Fibroblast of skin of left biceps (primary cell): Measurements from ENCODE around the gene SYP.
A peak's percentile ranks its signal among the peaks of the same experiment; 100 is the strongest.
"Not testable (repeated sequence)": the region's sequence is repeated elsewhere in the genome, so short reads cannot be mapped to it uniquely, and the experiment has no call there.

ENCODE experiments used
- DNase-seq, 2 experiments: peaks; one replicate each; pipeline ENCODE4 v3.0.0-alpha.2; 2013; ENCODE audit warnings: low read depth in 2 of 2

Gene SYP

DNA sequence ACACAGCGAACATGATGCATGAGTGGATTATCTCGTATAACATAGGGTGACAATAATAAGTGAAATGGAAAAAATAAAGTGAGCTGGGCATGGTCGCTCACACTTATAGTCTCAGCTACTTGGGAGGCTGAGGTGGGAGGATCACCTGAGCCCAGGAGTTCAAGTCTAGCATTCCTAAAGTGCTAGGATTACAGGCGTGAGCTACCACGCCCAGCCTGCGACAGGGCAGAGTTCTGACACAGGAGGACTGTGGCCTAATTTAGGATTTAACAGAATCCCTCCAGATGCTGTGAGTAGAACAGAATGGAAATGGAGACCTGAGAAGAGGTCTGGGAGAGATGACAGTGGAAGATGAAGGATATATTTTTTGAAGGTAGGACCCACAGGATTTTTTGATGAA lies 10.4 kb downstream of the SYP start:
- no peak for DNase-seq

DNA sequence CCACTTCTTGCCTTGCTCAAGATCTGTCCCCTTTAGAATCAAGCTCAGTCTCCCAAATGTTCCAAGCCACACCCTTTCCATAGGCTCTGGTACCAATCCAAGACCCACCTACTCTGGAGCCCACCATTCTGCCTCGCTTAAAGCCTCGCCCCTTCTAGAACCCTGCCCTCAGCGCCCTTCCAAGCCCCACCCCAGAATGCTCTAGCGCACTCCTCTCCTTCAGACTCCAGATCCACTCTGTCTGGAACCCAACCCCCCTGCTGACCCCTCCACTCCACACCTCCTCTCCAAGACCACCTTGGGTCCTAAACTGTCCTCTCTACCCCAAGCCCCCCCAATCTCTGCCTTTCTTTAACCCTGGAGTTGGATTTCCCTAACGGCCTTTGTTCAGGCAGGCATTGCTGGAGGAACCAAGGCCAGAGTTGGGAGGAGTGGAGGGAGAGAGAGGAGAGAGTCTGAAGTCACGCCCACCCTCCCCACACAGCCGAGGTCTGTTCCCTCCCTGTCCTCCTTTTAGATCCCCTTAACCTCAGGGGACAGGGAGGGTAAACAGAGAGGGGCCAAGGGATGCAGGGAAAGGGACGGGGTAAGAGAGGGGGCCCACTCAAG lies 11.4 kb downstream of the SYP start:
- DNase-seq, result no peak

DNA sequence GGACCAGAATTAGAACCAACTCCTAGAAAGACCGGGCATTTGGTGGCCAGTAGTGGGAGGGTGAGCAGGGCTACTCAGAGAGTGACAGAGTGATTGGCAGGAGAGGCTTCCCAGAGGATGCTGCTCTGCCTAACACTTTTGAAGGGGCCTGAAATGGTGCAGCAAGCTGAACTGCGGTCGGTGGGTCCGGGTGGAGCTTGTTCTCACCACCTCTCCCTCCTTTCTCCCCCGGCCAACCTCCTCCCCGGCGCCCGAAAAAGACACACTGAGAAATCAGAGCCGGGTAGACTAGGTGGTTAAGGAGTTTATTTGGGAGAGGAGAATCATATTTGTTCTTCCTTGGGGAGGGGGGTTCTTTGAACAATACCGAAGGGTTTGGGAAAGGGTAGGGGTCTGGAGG lies 12.5 kb downstream of the SYP start:
- DNase-seq, result no peak

DNA sequence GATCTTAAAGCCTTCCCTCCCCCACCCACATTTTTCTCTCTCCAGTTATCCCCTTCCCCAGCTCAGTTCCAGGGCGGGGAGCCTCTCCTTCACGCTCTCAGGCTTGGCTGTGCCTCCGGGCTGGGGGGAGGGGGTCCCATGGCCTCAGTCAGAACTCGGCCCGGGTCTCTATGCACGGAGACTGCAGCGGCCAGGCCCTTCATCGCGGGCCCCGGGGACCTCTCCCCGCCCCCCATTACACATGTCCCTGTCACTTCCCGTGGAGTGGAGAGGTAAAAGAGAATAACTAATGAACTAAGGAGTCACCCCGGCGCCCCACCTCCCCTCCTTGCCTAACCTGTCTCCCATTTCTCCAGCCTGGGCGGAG lies 13.0 kb downstream of the SYP start:
- DNase-seq, result no peak

DNA sequence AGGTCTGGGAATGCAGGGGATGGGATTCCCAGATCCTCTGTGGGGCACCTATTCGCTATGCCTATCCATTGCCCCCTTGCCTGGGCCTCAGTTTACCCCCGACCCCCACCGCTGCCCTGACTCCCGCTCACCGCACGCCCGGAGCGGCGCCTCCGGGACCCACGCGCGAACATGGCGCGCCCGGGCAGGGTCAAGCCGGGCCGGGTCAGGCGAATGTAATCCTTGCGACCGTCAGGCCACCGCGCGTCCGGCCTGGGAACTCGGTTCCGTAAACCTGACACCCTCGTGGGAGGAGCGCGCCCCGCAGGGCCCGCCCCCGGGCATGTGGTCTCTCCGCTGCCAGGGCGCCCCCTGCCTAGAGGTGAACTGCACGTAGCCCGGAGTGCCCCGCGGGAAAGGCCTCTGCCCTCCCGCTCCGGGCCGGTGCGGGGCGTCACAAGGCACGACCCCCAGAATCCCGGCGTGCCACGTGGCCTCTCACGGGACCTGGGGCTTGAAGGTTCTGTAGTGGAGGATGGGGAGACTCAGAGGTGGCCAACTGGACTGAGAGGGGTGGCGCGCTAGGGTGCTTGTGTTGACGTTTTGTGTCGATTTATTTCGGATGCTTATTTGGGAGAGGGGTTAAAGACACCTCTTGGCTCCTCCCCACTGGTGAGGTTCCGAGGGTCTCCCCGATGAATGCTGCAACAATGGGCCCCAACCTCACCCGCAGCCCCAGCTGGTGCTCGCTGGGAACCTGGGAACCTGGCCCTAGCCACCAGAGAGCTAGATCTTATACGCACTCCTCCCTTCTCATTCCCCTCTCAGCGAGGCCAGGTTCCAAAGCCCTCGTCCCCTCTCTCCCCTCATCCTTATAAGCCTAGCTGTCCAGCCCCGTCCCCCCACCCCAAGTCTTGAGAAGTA lies 13.6 kb downstream of the SYP start, which contains the start of gene PRICKLE3:
TSS of gene PRICKLE3 (minus strand) at position 249 of the 903 bp plus-strand sequence. CDS start at position 173, 76 bp downstream.
- no peak for DNase-seq

DNA sequence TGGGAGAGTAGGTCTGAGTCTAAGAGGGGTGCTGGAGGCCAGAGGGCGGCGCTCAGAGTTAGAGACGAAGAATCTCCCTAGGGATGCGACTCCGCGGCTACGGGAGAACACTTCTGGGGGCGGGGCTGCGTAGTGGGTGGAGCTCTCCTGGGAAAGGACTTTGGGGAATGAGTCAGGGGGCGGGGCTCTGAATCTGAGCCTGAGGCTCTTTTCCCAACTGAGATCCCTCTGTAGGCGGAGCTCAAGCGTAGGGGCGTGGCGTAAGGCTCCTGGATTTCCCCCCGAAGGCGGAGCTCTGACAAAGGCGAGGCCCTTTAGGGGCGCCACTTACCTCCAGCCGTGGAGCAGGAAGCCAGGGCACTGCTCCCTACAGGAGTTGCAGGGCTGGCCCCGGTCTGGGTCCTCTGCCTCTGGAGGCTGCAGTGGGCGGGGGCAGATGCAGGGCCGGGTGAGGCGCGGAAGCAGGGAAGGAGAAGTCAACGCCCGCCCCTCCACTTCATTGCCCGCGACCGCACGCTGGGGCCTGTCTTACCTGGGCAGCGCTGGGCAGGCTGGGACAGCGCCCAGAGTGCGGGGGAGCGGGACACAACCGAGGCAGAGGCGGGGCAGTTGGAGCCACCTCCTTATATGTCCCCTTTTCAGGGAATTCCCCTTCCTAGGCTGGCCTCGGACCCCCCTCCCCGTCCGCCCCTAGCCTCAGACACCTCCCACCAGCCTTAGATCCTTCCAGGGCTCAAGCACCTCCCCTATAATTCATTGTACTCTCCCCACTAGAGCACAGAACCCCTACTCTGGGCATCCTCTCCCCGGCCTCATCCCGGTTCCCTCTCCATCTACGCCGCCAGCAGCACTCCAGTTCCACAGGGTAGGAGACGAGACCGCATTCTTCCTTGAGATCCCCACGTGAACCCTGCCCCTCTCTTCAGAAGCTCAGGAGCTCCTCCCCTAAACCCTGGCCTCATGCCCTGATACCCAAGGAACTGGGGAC lies 15.4 kb downstream of the SYP start:
- peak in 1 of 2 experiments; percentile 59 for DNase-seq

DNA sequence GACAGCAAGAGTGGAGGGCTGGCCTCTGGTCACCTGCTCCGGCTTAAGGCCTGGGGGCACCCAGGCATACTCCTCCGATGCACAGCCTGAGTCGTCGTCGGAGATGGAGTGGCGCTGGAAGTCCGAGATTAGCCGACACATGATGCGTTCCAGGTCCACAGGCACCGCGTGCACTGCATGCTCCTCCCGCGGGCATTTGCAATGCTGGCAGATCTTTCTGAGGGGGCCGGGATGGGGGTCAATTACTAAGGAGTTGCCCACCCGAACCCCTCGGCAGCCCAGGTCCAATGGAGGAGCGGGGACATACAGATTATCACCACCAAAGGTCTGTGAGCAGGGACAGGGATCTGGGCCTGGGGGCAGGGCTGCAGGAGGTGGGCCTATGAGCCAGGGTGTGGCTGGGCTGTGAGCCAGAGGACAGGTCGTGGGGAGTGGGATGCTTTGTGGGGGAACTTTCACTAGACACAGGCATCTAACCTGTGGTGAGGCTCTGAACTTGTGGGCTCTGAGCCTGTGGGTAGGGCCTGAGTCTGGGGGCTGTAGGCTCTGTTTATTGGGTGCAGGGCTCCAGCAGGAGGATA lies 16.2 kb downstream of the SYP start:
- DNase-seq, result no peak

DNA sequence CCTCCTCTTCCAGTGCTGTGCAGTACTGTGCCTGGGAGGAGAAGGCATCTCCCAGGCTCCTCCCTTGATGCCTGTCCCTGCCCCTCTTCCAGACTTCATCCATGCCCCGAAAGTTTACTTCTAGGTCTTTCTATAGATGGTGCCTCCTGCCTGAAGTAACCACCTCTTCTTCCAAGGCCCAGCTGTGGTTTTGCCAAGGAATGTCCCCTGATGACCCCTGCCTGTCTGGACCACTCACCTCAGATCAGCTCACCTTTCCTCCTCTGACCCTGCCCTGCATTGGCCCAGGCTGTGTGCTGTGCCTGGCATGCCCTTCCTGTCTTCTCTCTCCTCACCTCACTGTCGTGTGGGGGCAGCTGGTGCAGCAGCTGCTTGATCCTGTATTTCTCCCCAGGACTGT lies 20.6 kb downstream of the SYP start:
- no peak for DNase-seq

DNA sequence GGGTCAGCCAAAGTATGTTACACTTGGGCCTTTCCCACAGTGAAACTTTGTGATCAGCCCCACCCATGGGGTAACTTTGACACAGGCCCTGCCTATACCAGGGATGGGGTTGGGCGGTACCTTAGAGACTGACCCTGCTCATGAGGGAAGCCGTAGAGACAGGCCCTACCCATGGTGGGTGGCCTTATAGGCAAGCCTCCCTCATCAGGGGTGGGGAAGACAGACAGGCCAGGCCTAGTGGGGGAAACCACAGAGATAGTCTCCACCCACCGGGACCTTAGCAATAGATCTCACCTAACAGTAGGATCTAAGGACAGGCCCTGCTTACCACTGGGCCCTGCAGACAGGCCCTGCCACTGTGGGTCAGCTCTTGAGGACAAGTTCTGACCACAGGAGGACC lies 21.5 kb downstream of the SYP start:
- DNase-seq, result no peak

DNA sequence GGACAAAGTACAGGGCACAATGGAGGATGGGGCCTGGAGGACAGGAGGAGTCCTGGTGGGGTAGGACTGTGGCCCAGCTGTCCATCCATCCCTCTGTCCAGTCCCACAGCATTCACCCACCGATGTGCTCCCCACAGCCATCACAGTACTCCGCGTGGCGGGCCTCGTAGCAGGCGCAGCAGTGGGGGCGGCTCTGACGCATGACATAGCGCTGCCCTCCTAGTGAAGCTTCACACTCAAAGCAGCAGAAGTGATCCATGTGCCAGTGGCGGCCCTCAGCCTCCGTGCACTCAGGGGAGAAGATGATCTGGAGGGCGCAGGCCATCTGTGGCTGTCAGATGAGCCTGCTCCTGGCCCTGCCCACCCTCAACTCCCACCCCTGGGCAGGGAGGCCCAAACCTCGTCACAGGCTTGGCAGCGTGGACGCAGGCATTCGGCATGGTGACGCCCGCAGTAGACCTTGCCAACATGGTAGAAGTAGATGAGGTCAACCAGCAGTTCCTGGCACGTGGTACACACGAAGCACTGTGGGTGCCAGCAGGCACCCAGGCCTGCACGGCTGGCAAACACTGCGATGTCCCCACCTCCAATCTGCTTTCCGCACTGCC lies 22.0 kb downstream of the SYP start:
- DNase-seq, result no peak

DNA sequence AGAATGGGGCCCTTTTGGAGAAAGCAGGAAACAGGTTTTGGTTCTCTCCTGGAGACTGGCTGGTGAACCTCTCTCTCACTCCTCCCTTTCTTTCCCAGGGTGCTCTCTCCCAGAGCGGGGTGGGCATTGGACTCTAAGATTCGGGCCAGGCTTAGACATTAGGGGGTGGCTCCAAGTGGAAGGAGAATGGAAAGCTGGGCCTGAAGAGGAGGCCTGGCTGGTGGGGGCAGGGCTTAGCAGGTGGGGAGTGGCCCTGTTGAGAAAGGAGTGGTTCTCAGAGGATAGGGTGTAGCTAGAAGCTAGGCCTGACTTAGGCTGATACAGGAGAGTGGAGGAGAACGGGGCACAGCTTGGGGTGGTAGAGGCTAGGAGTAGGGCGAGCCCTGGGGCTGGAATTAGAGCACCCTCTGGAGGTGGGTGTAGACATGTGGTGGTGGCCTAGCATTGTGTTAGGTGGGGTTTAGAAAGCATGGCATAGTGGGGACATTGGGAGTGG lies 22.6 kb downstream of the SYP start:
- no peak for DNase-seq

DNA sequence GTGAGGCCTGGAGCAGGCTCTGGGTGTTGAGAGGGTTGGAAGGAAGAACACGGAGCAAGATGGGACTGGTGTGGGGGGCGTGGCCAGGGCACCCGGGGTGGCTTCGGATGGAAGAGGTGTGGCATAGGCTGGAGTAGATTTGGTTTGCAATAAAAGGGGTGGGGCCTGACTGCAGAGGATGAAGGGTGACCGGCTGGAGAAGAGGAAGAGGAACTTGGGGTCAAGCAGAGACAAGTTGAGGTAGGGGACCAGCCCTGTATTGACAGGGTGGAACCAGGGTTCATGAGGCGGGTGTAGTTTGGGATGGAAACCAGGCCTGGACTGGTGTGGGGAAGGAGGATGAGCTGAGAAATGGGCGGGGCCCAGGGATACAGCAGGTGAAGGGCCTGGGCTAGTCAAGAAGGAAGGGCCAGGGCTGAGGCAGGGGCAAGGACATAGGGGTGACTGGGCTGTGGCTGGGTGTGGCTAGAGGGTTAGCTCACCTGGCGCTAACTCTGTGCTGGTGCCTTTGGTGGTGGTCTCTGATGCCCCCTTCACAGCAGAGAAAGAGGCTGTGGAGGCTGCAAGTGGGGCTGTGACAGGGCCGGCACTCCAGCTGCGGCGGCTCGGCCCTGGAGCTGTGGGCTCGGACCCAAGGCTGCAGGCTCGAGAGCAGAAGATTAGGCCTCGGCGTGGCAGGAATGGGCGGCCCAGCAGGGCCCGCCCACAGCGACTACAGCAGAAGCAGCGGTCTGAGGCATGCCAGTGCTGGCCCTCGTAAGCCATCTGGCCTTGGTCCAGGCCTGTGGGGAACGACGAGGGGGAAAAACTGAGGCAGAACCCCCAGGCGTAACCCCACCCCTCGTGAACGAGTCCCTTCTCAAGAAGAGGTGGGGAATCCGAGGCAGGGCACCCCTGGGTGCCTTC lies 23.3 kb downstream of the SYP start:
- DNase-seq, result no peak

DNA sequence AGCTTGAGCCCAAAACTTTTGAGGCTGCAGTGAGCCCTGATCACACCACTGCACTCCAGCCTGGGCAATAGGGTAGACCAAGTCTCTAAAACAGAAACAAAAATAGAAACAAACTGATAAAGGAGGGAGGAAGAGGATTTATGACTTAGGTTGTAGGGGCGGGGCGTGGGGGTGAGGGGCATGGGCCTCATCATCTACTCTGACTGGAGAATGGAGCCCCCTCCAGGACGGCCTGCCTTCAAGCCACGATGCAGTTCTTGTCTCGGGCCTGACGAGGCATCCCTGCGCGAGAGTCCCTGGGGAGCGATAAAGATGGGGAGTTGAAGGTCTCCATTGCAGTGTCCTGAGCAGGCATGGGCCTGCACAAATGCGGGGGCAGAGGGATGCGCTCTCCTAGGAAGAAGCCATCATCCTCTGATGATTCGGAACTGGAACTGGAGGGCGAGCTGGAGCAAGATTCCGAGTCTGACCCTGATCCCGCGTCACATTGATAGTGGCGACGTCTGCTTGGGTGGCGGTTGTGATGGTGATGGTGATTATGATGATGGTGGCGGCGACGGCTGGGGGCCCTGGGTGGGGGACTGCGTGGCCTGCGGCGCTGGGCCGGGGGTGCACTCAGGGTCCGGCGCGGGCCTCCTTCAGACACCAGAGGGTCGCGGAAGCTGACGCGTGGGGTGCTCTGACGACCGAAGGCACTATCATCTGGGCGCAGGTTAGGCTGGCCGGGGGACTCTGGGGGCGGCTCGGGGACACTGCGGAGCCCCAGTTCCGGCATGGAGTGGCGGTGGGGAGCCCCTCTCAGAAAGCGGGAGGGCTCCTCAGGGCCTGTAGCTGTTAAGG lies 24.3 kb downstream of the SYP start:
- DNase-seq, result no peak

DNA sequence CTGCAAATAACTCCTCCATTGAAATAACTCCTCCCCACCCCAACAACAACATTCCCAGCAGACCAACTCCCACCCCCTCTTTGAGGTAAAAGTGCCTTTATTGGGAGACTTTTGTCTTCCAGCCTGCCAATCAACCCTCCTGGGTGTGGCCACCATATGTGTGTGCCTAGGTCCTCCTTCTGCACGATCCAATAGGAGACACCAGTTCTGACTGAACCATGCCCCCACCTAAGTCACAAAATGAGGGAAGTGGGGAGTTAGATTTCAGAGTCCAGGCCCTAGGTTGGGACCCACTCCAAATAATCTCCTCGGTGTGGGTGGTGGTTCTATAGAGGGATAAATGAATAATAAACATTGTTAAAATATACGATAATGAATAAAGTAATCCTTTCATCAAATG lies 25.3 kb downstream of the SYP start:
- no peak for DNase-seq

DNA sequence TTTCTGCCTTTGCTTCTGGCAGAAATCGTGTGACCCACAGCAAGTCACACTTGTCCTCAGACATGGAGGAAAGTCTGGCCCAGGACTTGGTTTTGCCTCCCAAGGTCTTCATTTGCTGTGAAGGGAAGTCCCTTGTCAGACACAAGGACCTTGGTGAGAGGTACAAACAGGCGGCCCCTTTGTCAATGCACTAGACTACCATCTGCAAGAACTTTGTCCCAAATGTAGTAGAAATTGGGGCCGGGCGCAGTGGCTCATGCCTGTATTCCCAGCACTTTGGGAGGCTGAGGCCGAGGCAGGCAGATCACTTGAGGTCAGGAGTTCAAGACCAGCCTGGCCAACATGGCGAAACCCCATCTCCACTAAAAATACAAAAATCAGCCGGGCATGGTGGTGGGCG lies 26.4 kb downstream of the SYP start:
- DNase-seq, result not testable (repeated sequence)

DNA sequence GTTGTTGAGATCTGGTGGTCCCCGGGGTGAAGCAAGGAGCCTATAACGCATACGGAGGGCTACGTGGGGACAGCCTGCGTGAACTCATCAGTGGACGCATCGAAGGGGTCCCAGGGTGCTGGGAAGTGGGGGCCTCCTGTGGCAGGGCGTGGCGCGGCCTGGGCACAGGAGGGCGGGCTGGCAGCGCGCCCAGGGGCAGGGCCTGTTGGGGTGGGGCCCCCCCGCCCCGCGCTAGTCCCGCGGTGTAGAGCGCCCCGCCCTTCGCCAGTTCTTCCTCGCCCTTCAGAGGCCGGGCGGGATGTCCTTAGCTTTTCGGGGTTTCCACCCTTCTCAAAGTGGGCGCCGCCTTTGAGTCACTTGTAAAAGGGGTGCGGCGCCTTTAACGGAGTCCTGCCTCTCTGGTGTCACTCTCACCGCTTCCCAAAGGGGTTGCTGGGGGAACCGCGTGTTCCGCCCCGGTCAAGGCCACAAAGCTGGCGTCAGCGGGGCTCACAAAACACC lies 27.7 kb downstream of the SYP start:
- DNase-seq, result no peak

DNA sequence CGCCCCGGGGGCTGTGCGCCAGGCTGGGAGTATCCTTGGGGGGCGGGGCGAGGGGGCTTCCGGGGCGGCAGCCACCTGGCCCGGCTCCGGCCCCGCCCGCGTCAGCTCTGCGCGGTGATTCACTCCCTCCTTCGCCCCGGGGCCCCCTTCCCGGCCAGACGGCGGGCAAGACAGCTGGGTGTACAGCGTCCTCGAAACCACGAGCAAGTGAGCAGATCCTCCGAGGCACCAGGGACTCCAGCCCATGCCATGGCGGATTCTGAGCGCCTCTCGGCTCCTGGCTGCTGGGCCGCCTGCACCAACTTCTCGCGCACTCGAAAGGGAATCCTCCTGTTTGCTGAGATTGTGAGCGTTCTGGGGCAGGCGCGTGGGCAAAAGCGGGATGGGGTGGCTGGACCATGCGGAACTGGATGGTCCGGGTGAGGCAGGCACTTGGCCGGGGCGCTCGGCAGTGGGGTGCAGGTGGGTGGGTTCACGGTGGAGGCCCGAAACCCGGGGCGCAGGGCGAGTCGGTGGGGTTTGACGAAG lies 28.2 kb downstream of the SYP start, which contains the start of gene PLP2:
TSS of gene PLP2 (plus strand) at position 147 of the 528 bp plus-strand sequence. CDS start at position 250, 103 bp downstream.
- DNase-seq, result no peak

DNA sequence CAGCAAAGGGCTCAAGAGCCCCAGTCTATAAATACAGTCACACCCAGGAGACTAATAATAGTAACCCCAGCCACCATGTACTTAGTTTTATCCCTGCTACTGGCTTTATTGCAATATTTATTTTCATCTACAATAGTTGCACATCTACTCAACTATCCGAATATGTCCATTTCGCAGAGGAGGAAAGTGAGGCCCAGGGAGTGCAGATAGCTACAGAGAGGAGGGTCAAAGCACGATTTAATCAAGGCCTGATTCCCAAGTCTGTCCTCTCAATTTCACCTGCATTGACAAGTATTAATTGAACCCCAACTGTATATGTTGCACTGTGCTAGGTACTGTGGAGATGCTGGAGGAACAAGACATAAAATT lies 32.3 kb downstream of the SYP start:
- no peak for DNase-seq
